WTC11 (cell line): Measurements from ENCODE around the gene TRIM25. TPM values are rescaled to one million over a fixed set of nuclear protein-coding genes. Genes with fewer than 3 reads are reported as not detected.

ENCODE experiments used
- ATAC-seq: fragments of 200-7000 bp; cut with Tn5 transposase; 2 replicates; pipeline ENCODE4 v1.10.0; 2021; ENCODE audit warnings: mild to moderate bottlenecking, moderate library complexity
- CTCF ChIA-PET: fragments of 300-600 bp; sonication (Branson Sonifier 250); formaldehyde crosslinking; loops from one replicate; lab custom pipeline; 2021; ENCODE audit warnings: antibody characterized with exemption; lab: Charles Lee
- POLR2A ChIA-PET: fragments of 350-600 bp; sonication (Branson Sonifier 250); formaldehyde crosslinking; loops from one replicate; lab custom pipeline; 2021; ENCODE audit warnings: antibody characterized with exemption; lab: Charles Lee
- DNase-seq: peaks from one replicate; pipeline ENCODE4 v3.0.0; 2021; ENCODE audit warnings: low spot score
- H3K27ac Mint-ChIP-seq: 2 replicates; pipeline ENCODE4 v1.8.0; 2021; ENCODE audit warnings: mixed read lengths
- H3K27me3 Mint-ChIP-seq: 2 replicates; pipeline ENCODE4 v1.8.0; 2021; ENCODE audit warnings: low read depth, mild to moderate bottlenecking, moderate library complexity, mixed read lengths
- H3K36me3 Mint-ChIP-seq: 2 replicates; pipeline ENCODE4 v1.8.0; 2021; ENCODE audit warnings: mixed read lengths
- H3K4me1 Mint-ChIP-seq: 2 replicates; pipeline ENCODE4 v1.8.0; 2022; ENCODE audit warnings: mixed read lengths
- H3K4me3 Mint-ChIP-seq: 2 replicates; pipeline ENCODE4 v1.8.0; 2021; ENCODE audit warnings: mild to moderate bottlenecking, moderate library complexity, mixed read lengths
- H3K9me3 Mint-ChIP-seq: 2 replicates; pipeline ENCODE4 v1.8.0; 2021; ENCODE audit warnings: mixed read lengths
- FOXJ3 ChIP-seq: sonication (generic); formaldehyde crosslinking; IDR thresholded peaks from 2 replicates; pipeline ENCODE4 v1.9.0; 2021; ENCODE audit warnings: missing genetic modification reagents, mild to moderate bottlenecking, borderline replicate concordance
- JAZF1 ChIP-seq: fragments of 250-450 bp; sonication (Bioruptor Pico); IDR thresholded peaks from 2 replicates; pipeline ENCODE4 v1.9.0; 2021; ENCODE audit warnings: moderate library complexity, mild to moderate bottlenecking, inconsistent platforms
- KAT7 ChIP-seq: sonication (generic); formaldehyde crosslinking; IDR thresholded peaks from 2 replicates; pipeline ENCODE4 v1.8.1; 2023; ENCODE audit warnings: missing genetic modification reagents, mild to moderate bottlenecking, borderline replicate concordance
- RELA ChIP-seq: sonication (generic); formaldehyde crosslinking; IDR thresholded peaks from 2 replicates; pipeline ENCODE4 v1.8.1; 2022; ENCODE audit warnings: missing genetic modification reagents, mild to moderate bottlenecking, borderline replicate concordance
- SMAD4 ChIP-seq: sonication (generic); formaldehyde crosslinking; IDR thresholded peaks from 2 replicates; pipeline ENCODE4 v1.8.0; 2022; ENCODE audit warnings: mild to moderate bottlenecking, missing genetic modification reagents
- TCF7 ChIP-seq: sonication (generic); formaldehyde crosslinking; IDR thresholded peaks from 2 replicates; pipeline ENCODE4 v1.8.0; 2022; ENCODE audit warnings: mild to moderate bottlenecking, low read depth, missing genetic modification reagents, moderate library complexity
- ZNF138 ChIP-seq: sonication (generic); formaldehyde crosslinking; conservative IDR thresholded peaks from 2 replicates; pipeline ENCODE4 v1.8.1; 2022; ENCODE audit warnings: mild to moderate bottlenecking, moderate library complexity, missing genetic modification reagents
- ZNF232 ChIP-seq: sonication (generic); formaldehyde crosslinking; IDR thresholded peaks from 2 replicates; pipeline ENCODE4 v1.8.0; 2022; ENCODE audit warnings: mild to moderate bottlenecking, missing genetic modification reagents
- total RNA-seq: library from RNA; stranded (reverse); gene quantifications from 3 replicates; pipeline ENCODE4 v1.2.3, GENCODE V29; 2021
- TF ChIP-seq, protein P1 (sequence below): sonication (generic); formaldehyde crosslinking; conservative IDR thresholded peaks from 2 replicates; pipeline ENCODE4 v1.8.1; 2022; ENCODE audit warnings: mild to moderate bottlenecking, missing genetic modification reagents
- TF ChIP-seq, protein P2 (sequence below): fragments of 250-450 bp; sonication (Bioruptor Pico); IDR thresholded peaks from 2 replicates; pipeline ENCODE4 v1.9.0; 2021; ENCODE audit warnings: moderate library complexity, mild to moderate bottlenecking, inconsistent platforms, borderline replicate concordance
- TF ChIP-seq, protein P3 (sequence below): fragments of 250-450 bp; sonication (Bioruptor Pico); IDR thresholded peaks from 2 replicates; pipeline ENCODE4 v1.9.0; 2021; ENCODE audit warnings: mild to moderate bottlenecking
- TF ChIP-seq, protein P4 (sequence below): fragments of 250-450 bp; sonication (Bioruptor Pico); IDR thresholded peaks from 2 replicates; pipeline ENCODE4 v1.8.0; 2021; ENCODE audit warnings: mild to moderate bottlenecking
- TF ChIP-seq, protein P5 (sequence below): fragments of 250-450 bp; sonication (Bioruptor Pico); IDR thresholded peaks from 2 replicates; pipeline ENCODE4 v1.9.0; 2021; ENCODE audit warnings: mild to moderate bottlenecking
- TF ChIP-seq, protein P6 (sequence below): sonication (generic); formaldehyde crosslinking; IDR thresholded peaks from 2 replicates; pipeline ENCODE4 v1.8.0; 2022; ENCODE audit warnings: mild to moderate bottlenecking, missing genetic modification reagents
- TF ChIP-seq, protein P7 (sequence below): fragments of 200-600 bp; IDR thresholded peaks from 2 replicates; pipeline ENCODE4 v1.8.0; 2022; ENCODE audit warnings: antibody characterized with exemption
- TF ChIP-seq, protein P8 (sequence below): sonication (generic); formaldehyde crosslinking; IDR thresholded peaks from 2 replicates; pipeline ENCODE4 v1.8.0; 2022; ENCODE audit warnings: missing genetic modification reagents

TRIM25 gene
- total RNA-seq, 1 experiment from 2014 or later, result 49.0 TPM

DNA sequence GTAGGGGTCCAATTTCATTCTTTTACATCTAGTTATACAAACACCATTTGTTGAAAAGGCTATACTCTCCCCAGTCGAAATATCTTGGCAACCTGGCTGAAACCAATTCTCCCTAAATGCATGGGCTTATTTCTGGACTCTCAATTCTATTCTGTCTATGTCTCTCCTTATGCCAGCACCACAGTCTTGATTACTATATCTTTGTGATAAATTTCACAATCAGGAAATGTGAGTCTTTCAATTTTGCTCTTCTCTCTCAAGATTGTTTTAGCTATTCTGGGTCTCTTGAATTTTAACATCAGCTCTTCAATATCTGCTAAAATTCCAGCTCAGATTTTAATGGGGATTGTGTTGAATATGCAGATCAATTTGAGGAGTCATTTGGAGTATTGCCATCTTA, 5.9 kb upstream of the TRIM25 start (continued):
- TF ChIP-seq SMAD4 (no peak), FOXJ3 (CRISPR knock-in tag) (no peak), ZNF232 (CRISPR knock-in tag) (no peak), TCF7 (CRISPR knock-in tag) (no peak), JAZF1 (no peak), KAT7 (CRISPR knock-in tag) (no peak)
- TF ChIP-seq, protein P1, sequence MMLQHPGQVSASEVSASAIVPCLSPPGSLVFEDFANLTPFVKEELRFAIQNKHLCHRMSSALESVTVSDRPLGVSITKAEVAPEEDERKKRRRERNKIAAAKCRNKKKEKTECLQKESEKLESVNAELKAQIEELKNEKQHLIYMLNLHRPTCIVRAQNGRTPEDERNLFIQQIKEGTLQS (CRISPR knock-in tag), result no peak
- TF ChIP-seq, protein P2, sequence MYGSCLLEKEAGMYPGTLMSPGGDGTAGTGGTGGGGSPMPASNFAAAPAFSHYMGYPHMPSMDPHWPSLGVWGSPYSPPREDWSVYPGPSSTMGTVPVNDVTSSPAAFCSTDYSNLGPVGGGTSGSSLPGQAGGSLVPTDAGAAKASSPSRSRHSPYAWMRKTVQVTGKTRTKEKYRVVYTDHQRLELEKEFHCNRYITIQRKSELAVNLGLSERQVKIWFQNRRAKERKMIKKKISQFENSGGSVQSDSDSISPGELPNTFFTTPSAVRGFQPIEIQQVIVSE (CRISPR knock-in tag), result no peak
- TF ChIP-seq, protein P3, sequence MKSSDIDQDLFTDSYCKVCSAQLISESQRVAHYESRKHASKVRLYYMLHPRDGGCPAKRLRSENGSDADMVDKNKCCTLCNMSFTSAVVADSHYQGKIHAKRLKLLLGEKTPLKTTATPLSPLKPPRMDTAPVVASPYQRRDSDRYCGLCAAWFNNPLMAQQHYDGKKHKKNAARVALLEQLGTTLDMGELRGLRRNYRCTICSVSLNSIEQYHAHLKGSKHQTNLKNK (CRISPR knock-in tag), result no peak
- TF ChIP-seq, protein P4, sequence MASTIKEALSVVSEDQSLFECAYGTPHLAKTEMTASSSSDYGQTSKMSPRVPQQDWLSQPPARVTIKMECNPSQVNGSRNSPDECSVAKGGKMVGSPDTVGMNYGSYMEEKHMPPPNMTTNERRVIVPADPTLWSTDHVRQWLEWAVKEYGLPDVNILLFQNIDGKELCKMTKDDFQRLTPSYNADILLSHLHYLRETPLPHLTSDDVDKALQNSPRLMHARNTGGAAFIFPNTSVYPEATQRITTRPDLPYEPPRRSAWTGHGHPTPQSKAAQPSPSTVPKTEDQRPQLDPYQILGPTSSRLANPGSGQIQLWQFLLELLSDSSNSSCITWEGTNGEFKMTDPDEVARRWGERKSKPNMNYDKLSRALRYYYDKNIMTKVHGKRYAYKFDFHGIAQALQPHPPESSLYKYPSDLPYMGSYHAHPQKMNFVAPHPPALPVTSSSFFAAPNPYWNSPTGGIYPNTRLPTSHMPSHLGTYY (CRISPR knock-in tag), result no peak
- TF ChIP-seq, protein P5, sequence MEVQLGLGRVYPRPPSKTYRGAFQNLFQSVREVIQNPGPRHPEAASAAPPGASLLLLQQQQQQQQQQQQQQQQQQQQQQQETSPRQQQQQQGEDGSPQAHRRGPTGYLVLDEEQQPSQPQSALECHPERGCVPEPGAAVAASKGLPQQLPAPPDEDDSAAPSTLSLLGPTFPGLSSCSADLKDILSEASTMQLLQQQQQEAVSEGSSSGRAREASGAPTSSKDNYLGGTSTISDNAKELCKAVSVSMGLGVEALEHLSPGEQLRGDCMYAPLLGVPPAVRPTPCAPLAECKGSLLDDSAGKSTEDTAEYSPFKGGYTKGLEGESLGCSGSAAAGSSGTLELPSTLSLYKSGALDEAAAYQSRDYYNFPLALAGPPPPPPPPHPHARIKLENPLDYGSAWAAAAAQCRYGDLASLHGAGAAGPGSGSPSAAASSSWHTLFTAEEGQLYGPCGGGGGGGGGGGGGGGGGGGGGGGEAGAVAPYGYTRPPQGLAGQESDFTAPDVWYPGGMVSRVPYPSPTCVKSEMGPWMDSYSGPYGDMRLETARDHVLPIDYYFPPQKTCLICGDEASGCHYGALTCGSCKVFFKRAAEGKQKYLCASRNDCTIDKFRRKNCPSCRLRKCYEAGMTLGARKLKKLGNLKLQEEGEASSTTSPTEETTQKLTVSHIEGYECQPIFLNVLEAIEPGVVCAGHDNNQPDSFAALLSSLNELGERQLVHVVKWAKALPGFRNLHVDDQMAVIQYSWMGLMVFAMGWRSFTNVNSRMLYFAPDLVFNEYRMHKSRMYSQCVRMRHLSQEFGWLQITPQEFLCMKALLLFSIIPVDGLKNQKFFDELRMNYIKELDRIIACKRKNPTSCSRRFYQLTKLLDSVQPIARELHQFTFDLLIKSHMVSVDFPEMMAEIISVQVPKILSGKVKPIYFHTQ (CRISPR knock-in tag), result no peak

DNA sequence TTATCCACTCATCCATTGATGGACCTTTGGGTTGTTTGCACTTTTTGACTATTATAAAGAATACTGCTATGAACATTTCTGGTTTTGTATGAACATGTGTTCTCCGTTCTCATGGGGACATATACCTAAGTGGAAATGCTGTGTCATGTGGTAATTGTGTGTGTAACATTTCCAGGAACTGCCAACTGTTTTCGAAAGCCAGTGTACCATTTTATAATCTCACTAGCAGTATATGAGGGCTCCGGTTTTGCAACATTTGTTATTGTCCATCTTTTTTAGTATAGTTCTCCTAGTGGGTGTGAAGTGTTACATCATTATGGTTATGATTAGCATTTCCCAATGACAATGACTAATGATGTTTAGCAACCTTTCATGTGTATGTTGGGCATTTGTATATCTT, 5.1 kb upstream of the TRIM25 start:
- no peak for ATAC-seq
- Mint-ChIP-seq H3K9me3 (peaks cover 18% of the 10 kb centered on the region), H3K4me1 (peaks cover 11% of the 10 kb centered on the region), H3K4me3 (no peak overlapping the region), H3K36me3 (peaks cover 5% of the 10 kb centered on the region), H3K27ac (no peak overlapping the region), H3K27me3 (peaks cover 18% of the 10 kb centered on the region)
- ChIA-PET CTCF (no interaction called here), POLR2A (no interaction called here)
- no peak for DNase-seq
- TF ChIP-seq RELA (CRISPR knock-in tag) (no peak), ZNF138 (CRISPR knock-in tag) (no peak)

DNA sequence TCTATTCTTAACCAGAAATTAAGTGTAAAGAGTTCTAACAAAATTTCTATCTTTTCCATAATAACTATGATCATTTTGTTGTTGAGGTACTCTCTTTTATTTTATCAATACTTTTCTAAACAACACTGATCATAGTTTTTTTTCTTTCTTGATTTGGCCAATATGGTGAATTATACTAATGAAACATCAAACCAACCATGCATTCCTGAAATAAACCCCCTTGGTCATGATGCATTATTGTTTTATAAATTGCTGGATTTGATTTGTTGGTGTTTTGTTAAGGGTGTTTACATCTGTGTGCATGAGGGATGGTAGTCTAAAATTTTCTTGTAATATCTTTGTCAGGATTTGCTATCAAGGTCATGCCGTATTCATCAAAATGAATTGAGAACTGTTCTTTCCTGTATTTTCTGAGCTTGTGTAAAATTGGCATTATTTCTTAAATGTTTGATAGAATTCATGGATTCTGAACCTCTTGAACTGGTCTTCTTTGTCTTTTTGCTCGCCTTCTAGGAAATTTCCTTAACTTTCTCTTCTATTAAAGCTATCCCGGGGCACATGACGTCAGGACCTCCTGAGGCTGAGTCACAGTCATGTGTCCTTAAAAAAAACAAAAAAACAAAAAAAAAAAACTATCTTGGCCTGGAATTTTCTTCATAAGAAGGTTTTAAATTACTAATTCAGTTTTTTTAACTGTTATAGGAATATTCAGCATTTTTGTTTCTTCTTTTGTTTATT, 3.9 kb upstream of the TRIM25 start:
- CTCF ChIA-PET, result no interaction called here
- no peak for ATAC-seq
- Mint-ChIP-seq H3K27ac (no peak overlapping the region), H3K27me3 (peaks cover 20% of the 10 kb centered on the region), H3K9me3 (peaks cover 18% of the 10 kb centered on the region), H3K36me3 (peaks cover 5% of the 10 kb centered on the region), H3K4me1 (peaks cover 10% of the 10 kb centered on the region), H3K4me3 (no peak overlapping the region)
- no peak for DNase-seq
- POLR2A ChIA-PET, result no interaction called here
- TF ChIP-seq, protein P6, sequence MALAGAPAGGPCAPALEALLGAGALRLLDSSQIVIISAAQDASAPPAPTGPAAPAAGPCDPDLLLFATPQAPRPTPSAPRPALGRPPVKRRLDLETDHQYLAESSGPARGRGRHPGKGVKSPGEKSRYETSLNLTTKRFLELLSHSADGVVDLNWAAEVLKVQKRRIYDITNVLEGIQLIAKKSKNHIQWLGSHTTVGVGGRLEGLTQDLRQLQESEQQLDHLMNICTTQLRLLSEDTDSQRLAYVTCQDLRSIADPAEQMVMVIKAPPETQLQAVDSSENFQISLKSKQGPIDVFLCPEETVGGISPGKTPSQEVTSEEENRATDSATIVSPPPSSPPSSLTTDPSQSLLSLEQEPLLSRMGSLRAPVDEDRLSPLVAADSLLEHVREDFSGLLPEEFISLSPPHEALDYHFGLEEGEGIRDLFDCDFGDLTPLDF (CRISPR knock-in tag), result no peak
- TF ChIP-seq, protein P7, sequence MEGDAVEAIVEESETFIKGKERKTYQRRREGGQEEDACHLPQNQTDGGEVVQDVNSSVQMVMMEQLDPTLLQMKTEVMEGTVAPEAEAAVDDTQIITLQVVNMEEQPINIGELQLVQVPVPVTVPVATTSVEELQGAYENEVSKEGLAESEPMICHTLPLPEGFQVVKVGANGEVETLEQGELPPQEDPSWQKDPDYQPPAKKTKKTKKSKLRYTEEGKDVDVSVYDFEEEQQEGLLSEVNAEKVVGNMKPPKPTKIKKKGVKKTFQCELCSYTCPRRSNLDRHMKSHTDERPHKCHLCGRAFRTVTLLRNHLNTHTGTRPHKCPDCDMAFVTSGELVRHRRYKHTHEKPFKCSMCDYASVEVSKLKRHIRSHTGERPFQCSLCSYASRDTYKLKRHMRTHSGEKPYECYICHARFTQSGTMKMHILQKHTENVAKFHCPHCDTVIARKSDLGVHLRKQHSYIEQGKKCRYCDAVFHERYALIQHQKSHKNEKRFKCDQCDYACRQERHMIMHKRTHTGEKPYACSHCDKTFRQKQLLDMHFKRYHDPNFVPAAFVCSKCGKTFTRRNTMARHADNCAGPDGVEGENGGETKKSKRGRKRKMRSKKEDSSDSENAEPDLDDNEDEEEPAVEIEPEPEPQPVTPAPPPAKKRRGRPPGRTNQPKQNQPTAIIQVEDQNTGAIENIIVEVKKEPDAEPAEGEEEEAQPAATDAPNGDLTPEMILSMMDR, result no peak
- TF ChIP-seq, protein P8, sequence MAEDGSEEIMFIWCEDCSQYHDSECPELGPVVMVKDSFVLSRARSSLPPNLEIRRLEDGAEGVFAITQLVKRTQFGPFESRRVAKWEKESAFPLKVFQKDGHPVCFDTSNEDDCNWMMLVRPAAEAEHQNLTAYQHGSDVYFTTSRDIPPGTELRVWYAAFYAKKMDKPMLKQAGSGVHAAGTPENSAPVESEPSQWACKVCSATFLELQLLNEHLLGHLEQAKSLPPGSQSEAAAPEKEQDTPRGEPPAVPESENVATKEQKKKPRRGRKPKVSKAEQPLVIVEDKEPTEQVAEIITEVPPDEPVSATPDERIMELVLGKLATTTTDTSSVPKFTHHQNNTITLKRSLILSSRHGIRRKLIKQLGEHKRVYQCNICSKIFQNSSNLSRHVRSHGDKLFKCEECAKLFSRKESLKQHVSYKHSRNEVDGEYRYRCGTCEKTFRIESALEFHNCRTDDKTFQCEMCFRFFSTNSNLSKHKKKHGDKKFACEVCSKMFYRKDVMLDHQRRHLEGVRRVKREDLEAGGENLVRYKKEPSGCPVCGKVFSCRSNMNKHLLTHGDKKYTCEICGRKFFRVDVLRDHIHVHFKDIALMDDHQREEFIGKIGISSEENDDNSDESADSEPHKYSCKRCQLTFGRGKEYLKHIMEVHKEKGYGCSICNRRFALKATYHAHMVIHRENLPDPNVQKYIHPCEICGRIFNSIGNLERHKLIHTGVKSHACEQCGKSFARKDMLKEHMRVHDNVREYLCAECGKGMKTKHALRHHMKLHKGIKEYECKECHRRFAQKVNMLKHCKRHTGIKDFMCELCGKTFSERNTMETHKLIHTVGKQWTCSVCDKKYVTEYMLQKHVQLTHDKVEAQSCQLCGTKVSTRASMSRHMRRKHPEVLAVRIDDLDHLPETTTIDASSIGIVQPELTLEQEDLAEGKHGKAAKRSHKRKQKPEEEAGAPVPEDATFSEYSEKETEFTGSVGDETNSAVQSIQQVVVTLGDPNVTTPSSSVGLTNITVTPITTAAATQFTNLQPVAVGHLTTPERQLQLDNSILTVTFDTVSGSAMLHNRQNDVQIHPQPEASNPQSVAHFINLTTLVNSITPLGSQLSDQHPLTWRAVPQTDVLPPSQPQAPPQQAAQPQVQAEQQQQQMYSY (CRISPR knock-in tag), result no peak
- no peak for TF ChIP-seq JAZF1
- TF ChIP-seq, protein P5 (CRISPR knock-in tag), result no peak
- no peak for TF ChIP-seq ZNF138 (CRISPR knock-in tag)
